ENCODE results near the gene C1QTNF9.

DNA sequence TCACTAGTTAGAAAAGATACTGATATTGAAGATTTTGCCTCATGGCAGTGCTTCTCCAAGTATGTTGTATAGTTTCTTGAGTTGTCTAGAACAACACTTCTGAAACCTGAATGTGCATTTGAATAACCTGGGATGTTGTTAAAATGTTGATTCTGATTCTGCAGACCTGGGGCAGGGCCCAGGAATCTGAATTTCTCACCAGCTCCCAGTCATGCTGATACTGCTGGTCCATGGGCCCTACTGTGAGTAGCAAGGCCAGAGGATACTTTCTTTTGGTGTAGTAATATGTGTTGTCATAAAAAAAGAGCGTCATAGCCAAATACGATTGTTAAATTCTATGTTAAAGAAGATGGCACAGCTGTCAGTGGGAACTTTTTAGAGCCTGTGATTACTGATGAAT is 41.6 kb upstream of the C1QTNF9 start:
- TF ChIP-seq, protein P1, sequence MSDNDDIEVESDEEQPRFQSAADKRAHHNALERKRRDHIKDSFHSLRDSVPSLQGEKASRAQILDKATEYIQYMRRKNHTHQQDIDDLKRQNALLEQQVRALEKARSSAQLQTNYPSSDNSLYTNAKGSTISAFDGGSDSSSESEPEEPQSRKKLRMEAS (IDR thresholded peaks at IDR 0.05): no peak
- TF ChIP-seq EZH2 (IDR thresholded peaks at IDR 0.05) (no peak), POLR2AphosphoS5 (IDR thresholded peaks at IDR 0.05; ENCODE audit: low read depth, low read length) (no peak), EGR1 (IDR thresholded peaks at IDR 0.05; ENCODE audit: low read depth) (no peak), SRF (IDR thresholded peaks at IDR 0.05; ENCODE audit: low read depth) (no peak), JUND (IDR thresholded peaks at IDR 0.05) (no peak), POLR2A (IDR thresholded peaks at IDR 0.05; ENCODE audit: borderline replicate concordance, extremely low read depth, insufficient read depth, insufficient read length) (no peak), RAD21 (IDR thresholded peaks at IDR 0.05; ENCODE audit: low read depth) (no peak), ZNF274 (IDR thresholded peaks at IDR 0.05; ENCODE audit: low read depth, low read length) (no peak), CEBPB (IDR thresholded peaks at IDR 0.05; ENCODE audit: low read depth) (no peak)
- TF ChIP-seq, protein P2, sequence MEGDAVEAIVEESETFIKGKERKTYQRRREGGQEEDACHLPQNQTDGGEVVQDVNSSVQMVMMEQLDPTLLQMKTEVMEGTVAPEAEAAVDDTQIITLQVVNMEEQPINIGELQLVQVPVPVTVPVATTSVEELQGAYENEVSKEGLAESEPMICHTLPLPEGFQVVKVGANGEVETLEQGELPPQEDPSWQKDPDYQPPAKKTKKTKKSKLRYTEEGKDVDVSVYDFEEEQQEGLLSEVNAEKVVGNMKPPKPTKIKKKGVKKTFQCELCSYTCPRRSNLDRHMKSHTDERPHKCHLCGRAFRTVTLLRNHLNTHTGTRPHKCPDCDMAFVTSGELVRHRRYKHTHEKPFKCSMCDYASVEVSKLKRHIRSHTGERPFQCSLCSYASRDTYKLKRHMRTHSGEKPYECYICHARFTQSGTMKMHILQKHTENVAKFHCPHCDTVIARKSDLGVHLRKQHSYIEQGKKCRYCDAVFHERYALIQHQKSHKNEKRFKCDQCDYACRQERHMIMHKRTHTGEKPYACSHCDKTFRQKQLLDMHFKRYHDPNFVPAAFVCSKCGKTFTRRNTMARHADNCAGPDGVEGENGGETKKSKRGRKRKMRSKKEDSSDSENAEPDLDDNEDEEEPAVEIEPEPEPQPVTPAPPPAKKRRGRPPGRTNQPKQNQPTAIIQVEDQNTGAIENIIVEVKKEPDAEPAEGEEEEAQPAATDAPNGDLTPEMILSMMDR (IDR thresholded peaks at IDR 0.05 in 2 of 3, conservative IDR thresholded peaks at IDR 0.05 in 1 of 3; ENCODE audit: borderline replicate concordance in 1 of 3, insufficient read depth in 1 of 3, low read depth in 2 of 3, low read length in 2 of 3): no peak
- TF ChIP-seq, protein P3, sequence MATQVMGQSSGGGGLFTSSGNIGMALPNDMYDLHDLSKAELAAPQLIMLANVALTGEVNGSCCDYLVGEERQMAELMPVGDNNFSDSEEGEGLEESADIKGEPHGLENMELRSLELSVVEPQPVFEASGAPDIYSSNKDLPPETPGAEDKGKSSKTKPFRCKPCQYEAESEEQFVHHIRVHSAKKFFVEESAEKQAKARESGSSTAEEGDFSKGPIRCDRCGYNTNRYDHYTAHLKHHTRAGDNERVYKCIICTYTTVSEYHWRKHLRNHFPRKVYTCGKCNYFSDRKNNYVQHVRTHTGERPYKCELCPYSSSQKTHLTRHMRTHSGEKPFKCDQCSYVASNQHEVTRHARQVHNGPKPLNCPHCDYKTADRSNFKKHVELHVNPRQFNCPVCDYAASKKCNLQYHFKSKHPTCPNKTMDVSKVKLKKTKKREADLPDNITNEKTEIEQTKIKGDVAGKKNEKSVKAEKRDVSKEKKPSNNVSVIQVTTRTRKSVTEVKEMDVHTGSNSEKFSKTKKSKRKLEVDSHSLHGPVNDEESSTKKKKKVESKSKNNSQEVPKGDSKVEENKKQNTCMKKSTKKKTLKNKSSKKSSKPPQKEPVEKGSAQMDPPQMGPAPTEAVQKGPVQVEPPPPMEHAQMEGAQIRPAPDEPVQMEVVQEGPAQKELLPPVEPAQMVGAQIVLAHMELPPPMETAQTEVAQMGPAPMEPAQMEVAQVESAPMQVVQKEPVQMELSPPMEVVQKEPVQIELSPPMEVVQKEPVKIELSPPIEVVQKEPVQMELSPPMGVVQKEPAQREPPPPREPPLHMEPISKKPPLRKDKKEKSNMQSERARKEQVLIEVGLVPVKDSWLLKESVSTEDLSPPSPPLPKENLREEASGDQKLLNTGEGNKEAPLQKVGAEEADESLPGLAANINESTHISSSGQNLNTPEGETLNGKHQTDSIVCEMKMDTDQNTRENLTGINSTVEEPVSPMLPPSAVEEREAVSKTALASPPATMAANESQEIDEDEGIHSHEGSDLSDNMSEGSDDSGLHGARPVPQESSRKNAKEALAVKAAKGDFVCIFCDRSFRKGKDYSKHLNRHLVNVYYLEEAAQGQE (IDR thresholded peaks at IDR 0.05; ENCODE audit: low read depth): no peak

Measured in HCT116 (cell line).